GM12891 (cell line): Measurements from ENCODE around the gene SLC7A14.

Experiments used
- DNase-seq: peaks from one replicate; pipeline ENCODE4 v3.0.0; 2011; ENCODE audit warnings: low spot score; ENCODE audit not compliant: insufficient read length
- FAIRE-seq: peaks from 2 replicates; lab custom pipeline; 2011; peaks lifted over from hg19 to GRCh38; lab: Jason Lieb, UNC
- PAX5 ChIP-seq: IDR thresholded peaks from 2 replicates; pipeline ENCODE4 v1.6.1; 2011; ENCODE audit warnings: low read length, moderate library complexity, mild to moderate bottlenecking; ENCODE audit not compliant: insufficient read depth, severe bottlenecking
- POLR2A ChIP-seq: IDR thresholded peaks from 2 replicates; pipeline ENCODE4 v1.6.1; 2011; ENCODE audit warnings: low read depth, low read length, control low read depth
- POLR2AphosphoS5 ChIP-seq: IDR thresholded peaks from 2 replicates; pipeline ENCODE4 v1.6.1; 2011; ENCODE audit warnings: low read depth, low read length, control low read depth
- POU2F2 ChIP-seq: IDR thresholded peaks from 2 replicates; pipeline ENCODE4 v1.6.1; 2011; ENCODE audit warnings: low read depth, mild to moderate bottlenecking, control low read depth, low read length, moderate library complexity
- SPI1 ChIP-seq: IDR thresholded peaks from 2 replicates; pipeline ENCODE4 v1.6.1; 2011; ENCODE audit warnings: low read depth, low read length, control low read depth
- TAF1 ChIP-seq: IDR thresholded peaks from 2 replicates; pipeline ENCODE4 v1.6.1; 2011; ENCODE audit warnings: low read depth, low read length, control low read depth

SLC7A14 gene

DNA sequence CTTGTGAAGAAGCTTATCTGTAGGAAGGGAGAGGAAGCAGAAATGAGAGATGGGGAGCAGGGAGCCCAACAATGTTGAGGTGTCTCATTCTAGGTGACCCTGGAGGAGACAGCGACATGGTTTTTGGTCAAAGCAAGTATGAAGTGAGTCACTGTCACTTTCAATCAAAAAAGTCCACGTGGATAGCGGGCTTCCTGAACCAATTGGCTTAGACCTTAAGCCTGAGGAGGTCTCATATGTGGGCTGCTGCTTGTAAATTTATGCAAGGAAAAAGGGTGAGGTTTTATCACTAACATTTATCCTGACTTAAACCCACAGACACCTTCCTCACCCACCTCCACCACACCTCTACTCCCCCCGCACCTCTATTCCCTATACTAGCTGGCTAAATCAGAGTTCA is 144.5 kb downstream of the SLC7A14 start:
- TF ChIP-seq POU2F2, result no peak
- no peak for TF ChIP-seq PAX5
- TF ChIP-seq SPI1, result no peak
- DNase-seq (no peak), FAIRE-seq (no peak)

- FAIRE-seq (no peak), DNase-seq (no peak)
- no peak for TF ChIP-seq POLR2A
- no peak for TF ChIP-seq POLR2AphosphoS5
- no peak for TF ChIP-seq PAX5
Measured at GRCh38 chr3:170440344-170440743, 145.5 kb downstream of the SLC7A14 start.

GRCh38 chr3:170438836-170439235 is 147.0 kb downstream of the SLC7A14 start:
- DNase-seq (no peak), FAIRE-seq (no peak)
- TF ChIP-seq POU2F2 (no peak), POLR2A (no peak), SPI1 (no peak), POLR2AphosphoS5 (no peak), PAX5 (no peak)

DNA sequence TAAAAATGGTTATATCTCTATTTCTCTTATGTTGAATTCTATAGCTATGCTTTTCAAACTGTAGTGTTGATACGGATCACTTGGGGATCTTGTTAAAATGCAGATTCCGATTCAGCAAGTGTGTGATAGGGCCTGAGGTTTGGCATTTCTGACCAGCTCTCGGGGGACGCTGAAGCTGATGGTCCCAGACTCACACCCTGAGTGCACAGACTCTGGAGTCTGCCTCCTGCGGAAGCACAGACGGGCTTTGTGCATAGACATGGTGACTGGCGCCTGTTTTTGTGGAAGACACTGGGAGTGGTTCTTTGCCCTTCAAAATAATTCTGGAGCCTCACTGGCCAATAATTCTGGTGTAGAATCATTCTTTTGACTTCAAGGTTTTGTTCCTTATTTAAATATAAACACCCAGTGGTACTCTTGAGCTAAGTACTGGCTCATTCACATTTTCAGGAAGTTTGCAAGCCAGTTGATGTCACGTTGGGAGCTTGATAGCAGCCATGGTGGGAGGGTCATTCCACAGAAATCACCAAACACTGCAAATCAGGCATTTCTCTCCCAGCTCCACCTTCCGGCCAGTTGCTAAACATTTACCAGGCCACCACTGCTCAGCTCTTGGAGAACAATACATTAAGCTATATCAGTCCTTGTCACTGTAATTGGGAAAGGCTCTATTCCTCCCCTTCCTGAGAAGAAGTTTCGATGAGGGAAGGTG is 148.0 kb downstream of the SLC7A14 start:
- DNase-seq, result no peak
- no peak for FAIRE-seq
- no peak for TF ChIP-seq SPI1
- no peak for TF ChIP-seq POLR2A
- TF ChIP-seq PAX5, result no peak
- no peak for TF ChIP-seq POU2F2
- no peak for TF ChIP-seq TAF1
- TF ChIP-seq POLR2AphosphoS5, result no peak

DNA sequence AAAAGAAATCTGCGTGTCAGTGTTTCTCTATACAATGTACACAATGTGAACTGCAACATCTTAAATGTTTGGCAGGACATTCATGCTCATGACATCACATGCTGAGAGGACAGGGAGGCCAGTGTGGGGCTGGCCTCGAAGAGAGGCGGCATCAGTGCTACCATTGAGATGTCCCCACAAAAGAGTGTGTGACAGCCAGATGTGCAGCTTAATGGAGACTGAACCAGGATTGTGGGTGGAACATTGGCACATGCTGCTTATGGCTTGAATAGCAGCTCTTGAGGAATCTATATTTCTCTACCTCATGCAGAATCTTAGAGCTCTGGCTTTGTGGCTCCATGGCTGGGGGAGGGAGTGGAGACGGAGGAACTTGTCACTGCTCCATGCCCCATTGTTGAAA is 148.7 kb downstream of the SLC7A14 start:
- FAIRE-seq, result no peak
- DNase-seq, result no peak
- TF ChIP-seq SPI1, result no peak

- TF ChIP-seq PAX5 (no peak), POLR2AphosphoS5 (no peak)
- no peak for DNase-seq
- FAIRE-seq, result no peak
Measured at GRCh38 chr3:170436697-170437096, 149.2 kb downstream of the SLC7A14 start.

DNA sequence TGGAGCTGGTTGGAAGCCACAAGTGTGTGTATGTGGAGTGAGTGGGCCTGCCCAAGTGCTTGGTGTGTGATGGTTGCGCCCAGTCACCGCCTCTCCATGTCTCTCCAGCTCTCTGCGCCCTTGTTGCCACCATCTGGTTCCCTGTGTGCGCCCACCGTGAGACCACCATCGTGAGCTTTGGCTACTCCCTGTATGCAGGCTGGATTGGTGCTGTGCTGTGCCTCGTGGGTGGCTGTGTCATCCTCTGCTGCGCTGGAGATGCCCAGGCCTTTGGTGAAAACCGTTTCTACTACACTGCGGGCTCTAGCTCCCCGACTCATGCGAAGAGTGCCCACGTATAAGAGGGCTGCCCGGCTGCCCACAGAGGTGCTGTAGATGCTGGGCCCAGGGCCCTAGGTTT is 153.5 kb downstream of the SLC7A14 start:
- no peak for FAIRE-seq

DNA sequence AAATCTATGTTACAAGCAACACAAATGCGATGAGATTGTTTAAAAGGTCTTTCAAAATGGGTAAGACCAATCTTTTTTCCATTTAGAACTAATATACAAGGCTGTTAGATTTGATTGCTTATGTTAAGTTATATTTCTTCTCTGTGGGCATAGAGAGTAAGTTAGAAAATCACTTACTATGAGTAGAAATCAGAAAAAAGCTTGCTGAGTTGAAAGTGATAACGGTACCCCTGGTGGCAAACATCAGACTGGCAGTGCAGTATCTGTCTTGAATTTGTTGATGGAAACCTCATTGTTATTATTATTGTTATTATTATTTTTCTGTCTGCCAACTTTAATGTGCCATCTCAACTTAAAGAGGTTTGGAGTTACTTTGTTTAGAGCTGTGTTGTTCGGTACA is 154.8 kb downstream of the SLC7A14 start:
- DNase-seq, result no peak
- no peak for TF ChIP-seq TAF1
- no peak for TF ChIP-seq POU2F2
- TF ChIP-seq POLR2A, result no peak
- no peak for TF ChIP-seq POLR2AphosphoS5
- TF ChIP-seq SPI1, result no peak
- TF ChIP-seq PAX5, result no peak
- FAIRE-seq, result no peak

More for the DNA sequence above, 153.5 kb downstream of the SLC7A14 start:
- no peak for TF ChIP-seq POLR2AphosphoS5
- TF ChIP-seq PAX5, result no peak
- no peak for TF ChIP-seq POLR2A
- TF ChIP-seq POU2F2, result no peak
- TF ChIP-seq TAF1, result no peak
- TF ChIP-seq SPI1, result no peak
- DNase-seq, result no peak

GRCh38 chr3:170429050-170429449 is 156.8 kb downstream of the SLC7A14 start:
- FAIRE-seq, result no peak
- DNase-seq, result no peak

GRCh38 chr3:170428095-170428494 is 157.8 kb downstream of the SLC7A14 start:
- no peak for FAIRE-seq

More at GRCh38 chr3:170429050-170429449, 156.8 kb downstream of the SLC7A14 start:
- TF ChIP-seq POLR2AphosphoS5 (no peak), POLR2A (no peak), TAF1 (no peak), SPI1 (no peak), PAX5 (no peak), POU2F2 (no peak)

More at GRCh38 chr3:170428095-170428494, 157.8 kb downstream of the SLC7A14 start:
- TF ChIP-seq POLR2AphosphoS5, result no peak
- TF ChIP-seq TAF1, result no peak
- no peak for TF ChIP-seq SPI1
- DNase-seq, result no peak
